ENCODE data around the gene NAV1.

Gene NAV1

DNA sequence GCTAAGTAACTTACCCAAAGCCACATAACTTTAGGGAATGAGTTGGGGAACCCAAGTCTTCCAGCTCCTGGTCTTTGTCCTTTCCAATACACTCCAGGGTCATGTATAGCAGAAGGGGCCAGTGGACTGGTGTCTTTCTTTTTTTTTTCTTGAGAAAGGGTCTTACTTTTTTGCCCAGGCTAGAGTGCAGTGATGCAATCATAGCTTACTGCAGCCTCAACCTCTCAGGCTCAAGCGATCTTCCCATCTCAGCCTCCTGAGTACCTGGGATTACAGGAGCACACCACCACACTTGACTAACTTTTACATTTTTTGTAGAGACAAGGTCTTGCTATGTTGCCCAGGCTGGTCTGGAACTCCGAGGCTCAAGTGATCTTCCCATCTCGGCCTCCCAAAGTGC is 12.2 kb downstream of the NAV1 start:
- H3K4me1 ChIP-seq: peaks cover 0 to 22% (median 12%) of the 10 kb centered on the region in 4 donors
- DNase-seq: no peak
- H3K27me3 ChIP-seq: no peaks in the 10 kb centered on the region
- intact Hi-C loops (cut with DNase I; ENCODE audit: low total_unique reads): no loop called here
- H3K27ac ChIP-seq: no peak overlapping the region
- no peaks in the 10 kb centered on the region for H3K9me3 ChIP-seq
- TF ChIP-seq, protein P1, sequence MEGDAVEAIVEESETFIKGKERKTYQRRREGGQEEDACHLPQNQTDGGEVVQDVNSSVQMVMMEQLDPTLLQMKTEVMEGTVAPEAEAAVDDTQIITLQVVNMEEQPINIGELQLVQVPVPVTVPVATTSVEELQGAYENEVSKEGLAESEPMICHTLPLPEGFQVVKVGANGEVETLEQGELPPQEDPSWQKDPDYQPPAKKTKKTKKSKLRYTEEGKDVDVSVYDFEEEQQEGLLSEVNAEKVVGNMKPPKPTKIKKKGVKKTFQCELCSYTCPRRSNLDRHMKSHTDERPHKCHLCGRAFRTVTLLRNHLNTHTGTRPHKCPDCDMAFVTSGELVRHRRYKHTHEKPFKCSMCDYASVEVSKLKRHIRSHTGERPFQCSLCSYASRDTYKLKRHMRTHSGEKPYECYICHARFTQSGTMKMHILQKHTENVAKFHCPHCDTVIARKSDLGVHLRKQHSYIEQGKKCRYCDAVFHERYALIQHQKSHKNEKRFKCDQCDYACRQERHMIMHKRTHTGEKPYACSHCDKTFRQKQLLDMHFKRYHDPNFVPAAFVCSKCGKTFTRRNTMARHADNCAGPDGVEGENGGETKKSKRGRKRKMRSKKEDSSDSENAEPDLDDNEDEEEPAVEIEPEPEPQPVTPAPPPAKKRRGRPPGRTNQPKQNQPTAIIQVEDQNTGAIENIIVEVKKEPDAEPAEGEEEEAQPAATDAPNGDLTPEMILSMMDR (IDR thresholded peaks at IDR 0.05): no peak
- H3K4me3 ChIP-seq: no peak overlapping the region
- no peaks in the 10 kb centered on the region for H3K36me3 ChIP-seq

DNA sequence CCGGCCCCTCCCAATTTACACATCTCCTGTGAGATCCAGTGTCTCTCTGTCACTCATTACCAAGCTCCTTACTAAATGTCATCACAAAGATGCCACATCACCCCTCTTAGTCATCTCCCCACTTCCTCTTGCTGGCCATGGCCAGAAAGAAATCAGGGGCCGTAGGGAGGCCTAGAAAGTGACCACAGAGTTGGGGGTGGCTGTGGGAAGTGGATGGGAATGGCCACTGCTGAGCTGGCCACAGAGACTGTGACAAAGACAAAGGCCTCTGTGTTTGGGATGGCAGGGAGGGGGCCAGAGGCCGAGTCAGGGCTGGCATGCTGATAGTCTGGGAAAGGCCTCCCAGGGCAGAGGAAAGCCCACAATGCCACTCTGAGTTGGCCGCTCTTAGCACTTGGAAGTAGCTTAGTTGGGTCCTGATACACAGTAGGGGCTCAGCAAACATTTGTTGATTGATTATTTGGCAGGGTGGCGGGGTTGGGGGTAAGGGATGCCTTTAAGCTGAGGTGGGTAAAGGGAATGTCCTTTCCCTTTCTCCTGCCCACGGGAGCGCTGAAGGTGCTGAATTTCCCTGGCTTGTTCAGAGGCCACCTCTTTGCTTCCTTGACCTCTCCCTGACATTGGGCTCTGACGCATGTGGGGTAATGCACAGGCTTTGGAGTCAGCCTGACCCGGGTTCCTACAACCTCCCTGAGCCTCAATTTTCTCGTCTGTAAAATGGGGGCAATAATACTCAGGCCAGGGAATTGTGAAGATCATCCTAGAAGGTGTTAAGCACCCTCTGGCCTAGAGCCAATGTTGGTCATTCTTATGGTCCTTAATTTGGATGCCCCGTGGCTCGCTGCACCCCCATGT is 13.2 kb downstream of the NAV1 start:
- H3K4me1 ChIP-seq: peaks cover 0 to 22% (median 12%) of the 10 kb centered on the region in 4 donors
- no peaks in the 10 kb centered on the region for H3K36me3 ChIP-seq
- H3K27ac ChIP-seq: peak overlapping the region; percentile 20 to 26
- TF ChIP-seq, protein P1 (IDR thresholded peaks at IDR 0.05): no peak
- no peak for DNase-seq
- no peaks in the 10 kb centered on the region for H3K9me3 ChIP-seq
- intact Hi-C loops (cut with DNase I; ENCODE audit: low total_unique reads): no loop called here
- no peaks in the 10 kb centered on the region for H3K27me3 ChIP-seq
- H3K4me3 ChIP-seq: no peak overlapping the region

DNA sequence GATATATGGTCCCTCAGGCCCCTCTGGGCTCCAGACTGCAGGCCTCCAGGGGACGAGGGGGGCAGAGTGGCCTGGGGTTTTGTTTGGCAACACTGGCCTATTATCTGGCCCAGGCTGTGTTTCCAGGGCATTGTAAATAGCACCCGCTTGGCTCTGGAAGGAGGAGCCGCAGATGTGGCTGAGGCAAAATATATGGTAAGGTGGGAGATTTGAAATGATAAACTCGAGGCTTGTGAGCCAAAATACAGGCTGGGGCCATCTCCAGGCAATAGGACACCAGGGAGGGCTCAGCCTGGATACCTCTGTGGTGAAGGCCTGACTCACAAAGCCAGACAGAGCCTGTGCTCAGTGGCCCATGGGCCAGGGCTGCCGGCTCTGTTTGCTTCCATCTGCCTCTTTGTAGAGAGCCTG is 14.0 kb downstream of the NAV1 start:
- TF ChIP-seq, protein P1 (IDR thresholded peaks at IDR 0.05): no peak
- DNase-seq: no peak
- Histone ChIP-seq H3K27me3 (no peaks in the 10 kb centered on the region), H3K4me3 (no peak overlapping the region), H3K36me3 (no peaks in the 10 kb centered on the region), H3K9me3 (no peaks in the 10 kb centered on the region), H3K27ac (peak overlapping the region; percentile 20 to 26), H3K4me1 (peaks cover 0 to 22% (median 12%) of the 10 kb centered on the region in 4 donors)
- intact Hi-C loops (cut with DNase I; ENCODE audit: low total_unique reads): no loop called here

DNA sequence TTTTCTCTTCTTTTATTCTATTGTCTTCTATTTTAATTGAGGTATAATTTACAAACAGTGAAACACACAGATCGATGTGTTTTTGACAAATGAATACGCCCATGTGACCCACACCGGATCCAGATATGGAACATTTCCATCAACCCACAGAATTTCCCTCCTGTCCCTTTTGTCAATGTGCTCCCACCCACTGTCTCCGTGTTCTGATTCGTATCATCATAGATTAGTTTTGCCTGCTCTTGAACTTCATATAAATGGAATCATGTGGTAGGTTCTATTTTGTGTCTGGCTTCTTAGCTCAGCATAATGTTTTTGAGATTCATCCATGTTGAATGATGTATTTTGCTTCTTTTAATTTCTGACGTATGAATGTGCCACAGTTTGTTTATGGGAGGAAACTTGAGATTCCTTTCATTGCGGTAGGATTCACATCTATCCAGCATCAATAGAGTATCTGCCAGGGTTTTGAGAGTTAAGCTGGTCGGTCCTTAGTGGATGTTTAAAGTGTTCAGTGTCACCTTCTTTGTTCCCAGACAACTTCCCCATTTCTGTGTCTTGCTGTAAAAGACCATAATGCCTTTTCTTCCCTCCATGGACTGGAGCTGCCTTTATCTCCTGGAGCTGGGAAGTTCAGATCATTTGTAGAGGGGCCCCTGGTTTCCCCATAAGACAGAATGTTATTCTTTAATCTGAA is 14.7 kb downstream of the NAV1 start:
- H3K4me1 ChIP-seq: peaks cover 0 to 22% (median 12%) of the 10 kb centered on the region in 4 donors
- no peaks in the 10 kb centered on the region for H3K27me3 ChIP-seq
- no peaks in the 10 kb centered on the region for H3K9me3 ChIP-seq
- intact Hi-C loops (cut with DNase I; ENCODE audit: low total_unique reads): no loop called here
- TF ChIP-seq, protein P1 (IDR thresholded peaks at IDR 0.05): no peak
- H3K36me3 ChIP-seq: no peaks in the 10 kb centered on the region
- peak overlapping the region; percentile 20 to 26 for H3K27ac ChIP-seq
- DNase-seq: no peak
- no peak overlapping the region for H3K4me3 ChIP-seq

DNA sequence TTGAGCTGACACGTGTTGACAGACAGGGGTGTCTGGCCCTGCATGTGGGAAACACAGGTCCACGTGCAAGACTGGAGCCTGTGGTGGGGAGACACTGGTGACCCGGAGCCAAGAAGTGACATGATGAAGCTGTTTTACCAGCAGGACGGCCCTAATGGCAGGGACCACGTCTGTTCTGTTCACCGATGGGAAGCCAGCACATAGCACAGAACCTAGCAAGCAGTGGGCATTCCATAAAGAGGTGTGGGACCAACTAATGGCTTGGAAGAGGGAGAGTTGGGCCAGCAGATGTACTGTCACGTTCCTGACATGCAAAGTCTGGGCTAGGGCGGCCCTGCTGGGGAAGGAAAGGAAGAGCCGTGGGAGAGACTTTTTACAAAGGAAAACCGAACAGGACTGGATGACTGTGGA is 15.3 kb downstream of the NAV1 start:
- TF ChIP-seq, protein P1 (IDR thresholded peaks at IDR 0.05): no peak
- Histone ChIP-seq H3K4me1 (peaks cover 0 to 23% (median 12%) of the 10 kb centered on the region in 4 donors), H3K27me3 (no peaks in the 10 kb centered on the region), H3K36me3 (no peaks in the 10 kb centered on the region), H3K9me3 (no peaks in the 10 kb centered on the region), H3K27ac (no peak overlapping the region), H3K4me3 (no peak overlapping the region)
- intact Hi-C loops (cut with DNase I; ENCODE audit: low total_unique reads): no loop called here
- no peak for DNase-seq
